Measurements from ENCODE around the gene DTX1.

- no peak for TF ChIP-seq CTCF (optimal IDR thresholded peaks at IDR 0.05 in 1 of 3, IDR thresholded peaks at IDR 0.05 in 1 of 3, conservative IDR thresholded peaks at IDR 0.05 in 1 of 3; ENCODE audit: extremely low read depth in 1 of 3, insufficient read depth in 2 of 3, low read length in 3 of 3)
- TF ChIP-seq EZH2 (IDR thresholded peaks at IDR 0.05; ENCODE audit: low read length): no peak
Observed at GRCh38 chr12:113067987-113068935, 11.7 kb downstream of the DTX1 start.

All from keratinocyte (primary cell).